AG09309 (cell line): ENCODE measurements around the gene UGT1A9.
A peak's percentile ranks its signal among the peaks of the same experiment; 100 is the strongest.

Experiments used
- DNase-seq: peaks from one replicate; pipeline ENCODE4 v3.0.0-alpha.2; 2010; ENCODE audit warnings: low read depth
- H3K4me3 ChIP-seq: 2 replicates; pipeline ENCODE4 v1.5.1; 2011; ENCODE audit warnings: mild to moderate bottlenecking, low read depth, low read length, moderate library complexity; ENCODE audit not compliant: control insufficient read depth
- CTCF ChIP-seq: IDR thresholded peaks from 2 replicates; pipeline ENCODE4 v1.5.1; 2011; ENCODE audit warnings: mild to moderate bottlenecking, low read depth, low read length, inconsistent platforms; ENCODE audit not compliant: insufficient read depth, control insufficient read depth; ENCODE audit errors: missing control alignments

Gene UGT1A9

GRCh38 chr2:233707940-233708644, 36.4 kb downstream of the UGT1A9 start:
- TF ChIP-seq CTCF = no peak
- no peak for DNase-seq
- H3K4me3 ChIP-seq = no peak overlapping the region

- DNase-seq = no peak
- no peak overlapping the region for H3K4me3 ChIP-seq
- TF ChIP-seq CTCF = no peak
Observed at GRCh38 chr2:233708942-233709341, 37.2 kb downstream of the UGT1A9 start.

DNA sequence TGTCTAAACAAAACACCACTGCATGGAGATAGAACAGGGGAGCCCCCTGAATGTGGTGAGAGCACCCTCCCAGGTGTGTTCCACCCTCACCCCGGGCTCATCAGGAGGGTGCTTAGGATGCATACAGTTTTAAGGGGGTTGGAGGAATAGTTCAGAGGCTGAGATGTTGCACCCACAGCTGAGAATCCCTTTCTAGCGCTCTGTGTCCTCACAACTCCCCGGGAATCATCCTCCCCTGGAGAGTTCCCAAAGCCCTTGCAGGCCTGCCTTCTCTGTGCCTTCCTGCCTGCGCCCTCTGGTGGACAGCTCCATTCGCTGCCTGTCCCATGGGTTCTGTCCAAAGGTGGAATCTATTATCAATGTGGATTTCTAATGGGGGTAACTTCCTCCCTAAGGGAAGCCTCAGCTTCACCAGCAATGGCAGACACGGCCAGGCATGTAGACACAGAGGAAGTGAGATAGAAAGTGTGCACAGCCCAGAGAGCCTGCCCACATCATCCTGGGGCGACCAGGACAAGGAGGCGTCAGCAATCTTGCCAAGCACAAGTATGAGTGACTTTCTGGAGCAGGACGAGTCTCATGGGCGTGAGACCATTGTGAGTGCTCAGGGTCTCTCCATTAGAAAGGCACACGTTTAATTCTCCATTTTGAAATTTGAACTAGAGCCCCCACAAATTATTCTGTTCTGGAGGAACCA, 39.8 kb downstream of the UGT1A9 start:
- no peak for DNase-seq
- no peak overlapping the region for H3K4me3 ChIP-seq
- TF ChIP-seq CTCF = peak; percentile 99

- H3K4me3 ChIP-seq = no peak within 1 kb of the TSS
- DNase-seq = no peak
- TF ChIP-seq CTCF = no peak
Observed at GRCh38 chr2:233712611-233713261, 41.0 kb downstream of the UGT1A9 start, which contains the start of gene UGT1A5. UGT1A5 (plus strand) TSS chr2:233712907; CDS start chr2:233712992, 85 bp downstream.

- no peak for DNase-seq
- H3K4me3 ChIP-seq = no peak overlapping the region
- no peak for TF ChIP-seq CTCF
Observed at GRCh38 chr2:233713262-233713615, 41.5 kb downstream of the UGT1A9 start.

DNA sequence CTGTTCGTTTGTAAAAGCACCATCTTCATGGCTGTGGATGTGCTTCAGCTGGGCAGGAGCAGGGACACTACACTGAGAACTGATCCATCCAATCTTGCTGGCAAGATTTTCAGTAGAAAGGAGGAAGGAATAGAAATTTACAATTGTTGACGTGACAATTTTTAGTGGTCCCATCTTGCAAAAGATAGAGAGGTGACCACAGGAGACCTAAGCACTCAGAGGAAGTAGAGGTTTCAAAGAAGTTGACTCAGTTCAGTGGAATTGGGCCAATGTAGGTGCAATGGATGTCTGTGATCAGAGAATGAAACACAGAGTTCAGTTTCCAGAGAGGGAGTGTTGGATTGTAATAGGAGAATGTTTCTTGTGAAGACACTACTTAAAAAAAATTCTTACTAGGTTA, 42.4 kb downstream of the UGT1A9 start:
- no peak overlapping the region for H3K4me3 ChIP-seq
- no peak for DNase-seq
- no peak for TF ChIP-seq CTCF
